GM21737 (cell line): ENCODE data around the gene MCM5.
"Not testable (repeated sequence)": the region's sequence is repeated elsewhere in the genome, so short reads cannot be mapped to it uniquely, and the experiment has no call there.

Experiments used
- ATAC-seq: cut with Tn5 transposase; IDR thresholded peaks from one replicate; pipeline ENCODE4 v1.9.1; 2021; ENCODE audit warnings: mild to moderate bottlenecking, moderate library complexity; ENCODE audit not compliant: unreplicated experiment

MCM5 gene

DNA sequence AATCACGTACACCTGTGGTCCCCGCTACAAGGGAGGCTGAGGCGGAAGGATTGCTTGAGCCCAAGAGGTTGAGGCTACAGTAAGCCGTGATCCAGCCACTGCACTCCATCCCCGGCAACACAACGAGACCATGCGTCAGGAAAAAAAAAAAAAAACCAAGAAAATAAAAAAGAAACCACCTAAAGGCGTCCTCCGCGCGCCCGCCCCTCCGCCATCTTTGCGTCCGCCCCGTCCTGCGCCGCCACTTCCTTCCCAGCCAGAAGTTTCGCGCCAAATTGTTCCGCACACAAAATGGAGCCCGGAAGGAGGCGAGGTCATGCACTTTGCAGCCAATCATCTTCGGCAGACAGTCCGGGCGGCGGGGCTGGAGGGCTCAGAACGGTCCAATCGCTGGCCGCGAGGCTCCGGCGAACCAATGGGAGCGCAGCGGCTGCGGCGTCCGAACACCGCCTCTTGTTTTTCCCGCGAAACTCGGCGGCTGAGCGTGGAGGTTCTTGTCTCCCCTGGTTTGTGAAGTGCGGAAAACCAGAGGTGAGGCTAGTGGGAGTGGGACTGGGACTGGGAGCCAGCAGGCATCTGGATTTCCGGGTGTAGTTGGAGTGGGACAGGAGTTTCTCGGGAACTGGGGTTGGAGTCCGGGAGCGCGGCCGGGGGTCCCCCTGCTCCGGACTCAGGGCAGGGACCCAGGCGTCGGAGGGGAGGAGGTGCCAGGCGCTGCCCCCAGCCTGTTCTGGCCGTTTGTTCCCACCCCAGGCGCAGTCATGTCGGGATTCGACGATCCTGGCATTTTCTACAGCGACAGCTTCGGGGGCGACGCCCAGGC is at the start of gene MCM5:
TSS of gene MCM5 (plus strand) at position 463 of the 823 bp plus-strand sequence. CDS start at position 762, 299 bp downstream.
- peak; percentile 85 for ATAC-seq

DNA sequence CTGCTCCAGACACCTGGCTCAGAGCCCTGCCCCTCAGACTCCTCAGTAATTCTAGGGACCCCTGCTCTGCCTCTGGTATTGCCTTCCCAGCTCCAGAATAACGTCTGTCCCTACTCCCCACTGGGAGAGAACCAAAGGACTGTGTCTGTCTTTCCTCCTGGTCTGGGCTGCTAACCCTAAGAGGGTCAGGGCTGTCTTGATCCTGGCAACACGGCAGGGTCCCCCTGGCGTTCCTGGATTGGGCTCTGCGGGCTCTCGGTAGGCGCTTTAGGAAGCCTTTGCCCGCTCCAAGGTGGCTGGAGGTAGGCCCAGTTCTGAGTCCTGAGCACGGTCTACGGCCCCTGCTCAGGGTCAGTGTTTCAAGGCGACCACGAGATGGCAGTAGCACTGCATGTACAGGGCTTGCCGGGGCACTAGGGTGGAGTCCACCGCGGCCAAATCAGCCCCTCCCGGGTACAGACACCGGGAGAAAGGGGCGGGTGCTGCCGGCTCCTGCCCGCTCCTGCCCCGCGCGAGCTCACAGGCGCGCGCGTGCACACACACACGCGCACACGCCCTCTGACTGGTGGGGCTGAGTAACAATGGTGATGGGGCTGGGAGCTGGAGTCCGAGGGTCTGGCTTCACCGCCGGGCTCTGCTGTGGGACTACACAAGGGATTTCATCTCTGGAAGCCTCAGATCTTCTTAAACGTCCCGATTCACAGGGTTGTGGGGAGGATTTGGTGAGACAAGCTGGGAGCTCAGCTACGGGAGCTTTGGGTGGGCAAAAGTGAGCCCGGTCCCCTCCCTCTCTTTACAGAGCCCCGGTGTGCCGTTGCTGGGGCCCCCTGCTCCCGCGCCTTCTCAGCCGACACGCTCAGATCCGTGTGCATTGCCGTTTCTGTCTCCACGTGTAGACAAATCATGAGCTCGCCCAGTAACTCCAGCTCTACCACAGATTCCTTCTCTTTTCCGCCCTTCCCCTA is 49.1 kb upstream of the MCM5 start:
- peak; percentile 76 for ATAC-seq

DNA sequence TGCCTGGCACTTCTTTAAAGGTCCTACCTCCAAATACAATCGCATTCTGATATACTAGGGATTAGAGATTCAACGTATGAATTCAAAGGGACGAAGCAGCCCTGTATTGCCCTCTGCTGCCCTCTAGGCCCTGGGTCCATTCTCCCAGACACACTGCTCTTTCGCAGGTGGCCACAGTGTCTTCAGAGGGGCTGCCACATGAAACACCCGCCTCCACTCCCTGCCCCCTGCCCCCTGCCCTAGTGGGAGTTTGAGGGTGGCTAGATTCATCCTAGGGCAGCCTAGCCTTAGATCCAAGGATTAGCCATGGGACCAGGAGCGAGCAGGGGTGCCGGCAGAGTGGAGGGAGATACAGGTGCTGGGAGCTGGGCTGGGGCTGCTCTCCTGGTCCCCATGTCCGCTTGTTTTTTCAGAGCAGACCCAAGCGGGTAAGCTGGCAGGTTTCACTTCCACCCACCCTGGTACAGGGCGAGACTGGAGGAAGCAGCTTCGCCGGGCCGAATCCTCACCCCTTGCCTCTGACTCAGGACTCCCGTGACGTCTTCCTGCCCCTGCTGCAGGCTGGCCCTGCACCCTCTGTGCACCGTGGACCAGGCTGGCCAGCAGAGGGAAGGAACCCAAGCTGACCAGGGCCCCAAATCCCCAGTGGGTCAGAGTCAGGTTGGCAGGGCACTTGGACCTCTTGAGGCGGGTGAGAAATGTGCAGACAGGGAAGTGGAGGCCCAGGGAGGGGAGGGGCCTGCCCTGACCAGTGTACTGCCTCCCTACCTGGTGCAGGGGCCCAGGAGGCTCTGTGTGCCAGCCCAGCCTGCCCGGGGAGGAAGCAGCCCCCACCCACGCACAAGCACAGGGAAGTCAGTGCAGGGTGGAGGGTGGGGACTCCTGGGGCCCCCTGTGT is 47.5 kb upstream of the MCM5 start:
- ATAC-seq: no peak

DNA sequence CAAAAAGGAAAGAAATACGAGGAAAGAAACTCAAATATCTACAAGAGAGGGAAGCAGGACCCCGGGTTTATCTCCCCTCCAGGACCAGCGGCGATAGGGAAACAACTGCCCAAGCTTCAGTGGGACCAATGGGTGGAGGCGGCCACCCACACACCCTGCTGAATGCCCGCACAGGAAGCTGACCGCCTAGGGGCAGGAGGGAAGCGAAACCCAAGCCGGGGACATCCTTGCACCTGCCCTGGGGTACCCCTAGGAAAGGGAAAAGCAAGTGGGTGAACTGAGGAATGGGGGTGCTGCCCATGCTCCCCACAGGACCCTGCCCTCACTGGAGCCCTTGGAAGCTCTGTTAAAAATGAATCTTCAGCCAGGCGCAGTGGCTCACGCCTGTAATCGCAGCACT is 46.6 kb upstream of the MCM5 start:
- no peak for ATAC-seq

GRCh38 chr22:35354068-35354467 is 45.9 kb upstream of the MCM5 start:
- ATAC-seq: no peak

DNA sequence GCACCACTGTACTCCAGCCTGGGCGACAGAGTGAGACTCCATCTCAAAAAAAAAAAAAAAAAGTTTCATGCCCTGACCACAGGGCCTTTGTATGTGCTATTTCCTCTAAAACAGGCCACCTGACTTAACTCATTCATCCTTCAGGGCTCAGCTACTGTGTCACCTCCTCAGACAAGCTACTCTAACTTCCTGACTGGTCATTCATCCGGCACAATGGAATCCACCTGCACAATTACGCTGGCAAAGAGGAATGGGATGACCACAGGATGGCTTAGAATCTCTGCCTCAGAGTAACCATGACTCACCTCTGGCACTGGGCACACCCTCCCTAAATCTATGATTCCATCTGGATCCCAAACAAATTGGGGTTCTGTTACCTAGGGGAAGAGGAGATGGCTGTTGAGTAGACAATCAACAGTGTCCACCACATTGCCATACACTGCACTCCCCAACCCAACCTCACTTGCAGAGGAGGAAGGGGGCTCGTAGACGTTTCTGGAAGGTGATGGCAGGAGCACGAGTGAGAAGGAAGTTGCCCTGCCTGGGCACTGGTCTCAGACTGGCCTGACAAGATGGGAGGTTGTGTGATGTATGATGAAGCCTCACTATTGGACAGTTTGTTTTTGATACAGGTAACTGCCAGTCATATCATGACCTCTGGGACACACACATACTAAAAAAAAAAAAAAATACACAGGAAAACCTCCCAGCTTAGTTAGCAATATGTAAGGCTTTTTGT is 41.9 kb upstream of the MCM5 start:
- no peak for ATAC-seq

GRCh38 chr22:35359380-35360065 is 40.4 kb upstream of the MCM5 start:
- no peak for ATAC-seq

DNA sequence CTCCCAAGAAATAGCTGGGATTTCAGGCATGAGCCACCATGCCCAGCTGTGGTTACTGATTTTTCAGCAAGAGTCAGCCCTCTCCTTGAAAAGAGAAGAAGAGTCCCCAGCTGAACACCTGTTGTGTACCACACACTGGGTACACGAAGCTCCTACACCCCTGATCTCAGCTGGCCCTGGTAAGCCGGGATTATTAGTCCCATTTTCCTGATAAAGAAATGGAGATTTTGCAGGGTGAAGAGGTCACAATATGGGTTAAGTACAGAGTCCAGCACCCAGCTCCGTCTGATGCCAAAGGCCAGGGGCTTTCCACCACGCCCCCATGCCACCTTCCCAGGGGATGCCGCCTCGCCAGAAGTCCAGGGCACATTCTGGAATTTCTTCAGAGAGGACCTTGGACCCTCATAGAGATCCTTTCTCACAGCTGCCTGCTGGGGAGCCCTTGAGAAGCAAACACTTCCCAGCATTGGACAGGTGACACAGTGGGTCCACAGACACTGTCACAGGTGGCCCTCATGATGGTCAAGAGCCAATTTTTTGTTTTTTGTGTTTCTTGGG is 38.9 kb upstream of the MCM5 start:
- ATAC-seq: no peak

- ATAC-seq: no peak
Observed at GRCh38 chr22:35363566-35364086, 36.3 kb upstream of the MCM5 start.

DNA sequence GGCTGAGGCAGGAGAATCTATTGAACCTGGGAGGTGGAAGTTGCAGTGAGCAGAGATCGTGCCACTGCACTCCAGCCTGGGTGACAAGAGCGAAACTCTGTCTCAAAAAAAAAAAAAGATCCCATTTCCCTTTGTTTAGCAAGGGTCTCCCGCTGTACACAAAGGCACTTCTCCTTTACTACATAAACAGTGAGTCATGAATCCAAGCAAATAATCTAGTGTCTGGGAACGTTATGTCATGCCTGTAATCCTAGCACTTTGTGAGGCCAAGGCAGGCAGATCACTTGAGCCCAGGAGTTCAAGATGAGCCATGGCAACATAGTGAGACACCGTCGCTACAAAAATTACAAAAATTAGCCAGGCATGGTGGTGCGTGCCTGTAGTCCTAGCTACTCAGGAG is 35.7 kb upstream of the MCM5 start:
- not testable (repeated sequence) for ATAC-seq

- ATAC-seq: no peak
Observed at GRCh38 chr22:35367331-35367886, 32.5 kb upstream of the MCM5 start.

- no peak for ATAC-seq
Observed at GRCh38 chr22:35368386-35368785, 31.6 kb upstream of the MCM5 start.

- ATAC-seq: no peak
Observed at GRCh38 chr22:35369996-35370395, 29.9 kb upstream of the MCM5 start.

DNA sequence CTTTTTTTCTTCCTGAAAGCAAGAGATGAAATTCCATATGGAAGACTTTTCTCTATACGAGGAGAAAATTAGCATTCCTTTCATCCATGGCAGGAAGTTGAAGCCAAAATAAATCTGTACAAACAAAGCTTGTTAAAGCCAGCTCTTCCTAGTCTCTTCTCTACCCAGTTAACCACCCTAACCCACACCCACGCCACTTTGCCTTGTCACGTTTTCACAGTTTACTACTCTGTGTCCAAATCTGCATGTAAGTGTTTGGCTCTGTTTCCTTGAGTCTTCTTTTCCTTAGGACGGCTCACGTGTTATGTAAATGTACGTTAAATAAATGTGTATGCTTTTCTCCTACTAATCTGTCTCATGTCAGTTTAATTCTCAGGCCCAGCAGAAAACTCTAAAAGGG is 26.2 kb upstream of the MCM5 start:
- no peak for ATAC-seq

- no peak for ATAC-seq
Observed at GRCh38 chr22:35375031-35375430, 24.9 kb upstream of the MCM5 start.

DNA sequence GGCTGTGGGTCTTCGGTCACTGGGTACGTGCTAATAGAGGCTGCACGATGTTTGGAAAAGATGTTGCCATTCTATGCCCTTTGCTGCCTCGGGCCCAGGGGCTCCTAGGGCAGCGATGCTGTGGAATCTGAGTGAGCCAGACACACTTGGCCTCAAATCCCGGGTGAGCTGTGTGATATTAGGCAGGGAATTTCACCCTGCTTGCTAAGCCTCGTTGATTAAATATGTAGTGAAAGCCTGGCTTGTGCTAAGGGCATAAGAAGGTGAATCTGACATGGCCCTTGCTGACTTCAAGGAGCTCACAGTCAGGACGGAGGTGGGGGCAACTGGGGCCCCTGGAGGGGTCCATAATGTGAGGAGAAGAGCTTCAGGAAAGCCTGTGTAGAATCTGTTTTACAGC is 24.4 kb upstream of the MCM5 start:
- no peak for ATAC-seq

DNA sequence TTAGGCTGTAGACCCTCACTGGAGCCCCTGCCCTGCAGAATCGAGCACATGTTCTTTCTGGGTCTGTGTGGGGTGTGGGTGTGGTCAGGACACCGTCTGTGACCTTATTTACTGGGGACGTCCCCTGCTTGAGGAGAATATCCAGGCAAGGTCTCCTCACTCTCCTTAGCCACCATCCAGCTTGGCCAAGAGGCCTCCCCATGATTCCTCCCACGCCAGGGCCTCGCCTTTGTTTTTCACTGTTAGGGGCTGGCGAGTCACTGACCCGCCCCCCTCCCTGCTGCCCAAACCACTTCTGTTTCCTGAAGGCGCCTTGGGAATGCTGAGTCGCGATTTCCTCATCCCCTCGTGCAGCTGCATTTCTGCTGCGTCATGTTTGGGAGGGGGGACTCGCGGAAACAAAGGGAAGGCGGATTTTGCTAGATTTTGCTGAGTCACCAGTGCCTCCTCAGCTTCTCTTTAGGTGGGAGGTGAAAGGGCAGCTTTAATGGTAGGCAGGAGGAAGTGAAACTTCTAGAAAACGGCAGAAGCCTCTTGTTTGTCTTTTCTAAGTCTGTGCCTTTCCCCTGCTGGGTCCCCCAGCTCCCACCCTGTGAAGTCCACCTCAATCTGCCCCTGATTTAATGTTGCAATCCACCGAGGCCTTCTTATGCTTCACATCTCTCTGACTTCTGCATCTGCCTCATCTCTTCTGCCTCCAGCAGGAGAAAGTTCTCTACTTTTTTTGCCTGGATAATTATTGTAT is 23.0 kb upstream of the MCM5 start:
- peak; percentile 52 for ATAC-seq

- no peak for ATAC-seq
Observed at GRCh38 chr22:35377735-35378134, 22.2 kb upstream of the MCM5 start.
